CD8-positive, alpha-beta memory T cell (primary cell): ENCODE measurements around the gene GPR62. TPM values are rescaled to one million over a fixed set of nuclear protein-coding genes. Genes with fewer than 3 reads are reported as not detected.

Experiments used
- CTCF ChIA-PET: fragments of 350-600 bp; sonication (Branson Sonifier 250); formaldehyde crosslinking; loops from one replicate; lab custom pipeline; 2021; ENCODE audit warnings: antibody characterized with exemption; lab: Charles Lee
- POLR2A ChIA-PET: fragments of 350-600 bp; sonication (Branson Sonifier 250); formaldehyde crosslinking; loops from one replicate; lab custom pipeline; 2021; ENCODE audit warnings: antibody characterized with exemption; lab: Charles Lee
- DNase-seq, 5 donors: peaks; one replicate each; pipeline versions ENCODE4 v3.0.0 to v3.0.0-alpha.2; 2020 to 2022; ENCODE audit warnings: mixed read lengths in 1 of 5
- H3K27ac ChIP-seq: one replicate; pipeline ENCODE4 v1.7.0; 2013; ENCODE audit warnings: low read depth, mild to moderate bottlenecking, low read length, moderate library complexity
- H3K27me3 ChIP-seq: 2 replicates; pipeline ENCODE4 v1.7.0; 2013; ENCODE audit warnings: low read length, mild to moderate bottlenecking; ENCODE audit not compliant: insufficient read depth, poor library complexity, severe bottlenecking
- H3K36me3 ChIP-seq: 2 replicates; pipeline ENCODE4 v1.7.0; 2013; ENCODE audit warnings: mild to moderate bottlenecking, low read length, moderate library complexity; ENCODE audit not compliant: insufficient read depth
- H3K4me1 ChIP-seq: 2 replicates; pipeline ENCODE4 v1.7.0; 2013; ENCODE audit warnings: mild to moderate bottlenecking, low read length, moderate library complexity; ENCODE audit not compliant: insufficient read depth
- H3K4me3 ChIP-seq: 2 replicates; pipeline ENCODE4 v1.7.0; 2013; ENCODE audit warnings: mild to moderate bottlenecking, low read length
- H3K9me3 ChIP-seq: 2 replicates; pipeline ENCODE4 v1.7.0; 2013; ENCODE audit warnings: mild to moderate bottlenecking, low read length
- H3K27ac Mint-ChIP-seq, 8 donors: one replicate each; pipeline ENCODE4 v1.8.0; 2020 to 2021; ENCODE audit warnings: mixed read lengths in 8 of 8, mild to moderate bottlenecking in 6 of 8, inconsistent platforms in 3 of 8, moderate library complexity in 3 of 8
- H3K27me3 Mint-ChIP-seq, 2 donors: one replicate each; pipeline ENCODE4 v1.8.0; 2020 to 2021; ENCODE audit warnings: mixed read lengths in 2 of 2, mild to moderate bottlenecking in 1 of 2, moderate library complexity in 1 of 2
- H3K36me3 Mint-ChIP-seq, 3 donors: one replicate each; pipeline ENCODE4 v1.8.0; 2020 to 2021; ENCODE audit warnings: mixed read lengths in 3 of 3, inconsistent platforms in 1 of 3, mild to moderate bottlenecking in 1 of 3
- H3K4me1 Mint-ChIP-seq, 3 donors: one replicate each; pipeline ENCODE4 v1.8.0; 2020 to 2021; ENCODE audit warnings: mixed read lengths in 3 of 3, inconsistent platforms in 1 of 3, mild to moderate bottlenecking in 1 of 3
- H3K4me3 Mint-ChIP-seq, 7 donors: one replicate each; pipeline ENCODE4 v1.8.0; 2020 to 2021; ENCODE audit warnings: mixed read lengths in 7 of 7, mild to moderate bottlenecking in 6 of 7, moderate library complexity in 4 of 7, inconsistent platforms in 2 of 7
- H3K9me3 Mint-ChIP-seq, 5 donors: one replicate each; pipeline ENCODE4 v1.8.0; 2020 to 2022; ENCODE audit warnings: mixed read lengths in 5 of 5, mild to moderate bottlenecking in 3 of 5, moderate library complexity in 2 of 5, inconsistent platforms in 1 of 5
- polyA plus RNA-seq: library from polyadenylated mRNA; unstranded; fragments of 300-500 nt; fragmentation: Illumina TruSeq; gene quantifications from one replicate; pipeline ENCODE4 v1.2.3, GENCODE V29; 2021
- total RNA-seq, 2 experiments: library from RNA; stranded (reverse); gene quantifications; one replicate each; pipeline ENCODE4 v1.2.3, GENCODE V29; 2021

Gene GPR62
- total and polyA plus RNA-seq, 3 experiments from 2014 or later, result not detected

- no peak overlapping the region for H3K27ac ChIP-seq
- POLR2A ChIA-PET, result no interaction called here
- Mint-ChIP-seq H3K27me3 (peaks cover 0 to 2% of the 10 kb centered on the region in 2 donors), H3K9me3 (no peaks in the 10 kb centered on the region), H3K36me3 (peaks cover 0 to 8% (median 4%) of the 10 kb centered on the region in 3 donors), H3K4me3 (peak overlapping the region in 1 of 7 donors; percentile 19), H3K27ac (no peak overlapping the region), H3K4me1 (peaks cover 7 to 24% (median 9%) of the 10 kb centered on the region in 3 donors)
- peak in 1 of 5 donors; percentile 28 for DNase-seq
- no peak overlapping the region for H3K4me3 ChIP-seq
- H3K27me3 ChIP-seq, result no peaks in the 10 kb centered on the region
- peaks cover 15% of the 10 kb centered on the region for H3K4me1 ChIP-seq
- no peaks in the 10 kb centered on the region for H3K9me3 ChIP-seq
- H3K36me3 ChIP-seq, result no peaks in the 10 kb centered on the region
- CTCF ChIA-PET, result interaction anchor here (1.0 to 6.2 kb wide), 2 partner anchors 9 to 26 kb away, joined by 3 to 65 read pairs; partner anchors contain the start of genes ABHD14A, ABHD14B and GPR62
Measured at GRCh38 chr3:51945926-51946705, 9.1 kb upstream of the GPR62 start.

GRCh38 chr3:51946796-51947195 is 8.4 kb upstream of the GPR62 start:
- H3K27me3 Mint-ChIP-seq, result peaks cover 0 to 2% of the 10 kb centered on the region in 2 donors
- CTCF ChIA-PET, result interaction anchor here (6.2 kb wide), 1 partner anchor 26 kb away, joined by 65 read pairs; the partner anchor contains the start of genes ABHD14A and ABHD14B
- peak in 1 of 5 donors; percentile 22 for DNase-seq
- Histone ChIP-seq H3K27me3 (no peaks in the 10 kb centered on the region), H3K36me3 (no peaks in the 10 kb centered on the region), H3K27ac (no peak overlapping the region), H3K9me3 (no peaks in the 10 kb centered on the region), H3K4me3 (no peak overlapping the region), H3K4me1 (peaks cover 12% of the 10 kb centered on the region)
- no peak overlapping the region for H3K27ac Mint-ChIP-seq
- POLR2A ChIA-PET, result no interaction called here
- peaks cover 5 to 18% (median 6%) of the 10 kb centered on the region in 3 donors for H3K4me1 Mint-ChIP-seq
- H3K4me3 Mint-ChIP-seq, result no peak overlapping the region
- peaks cover 0 to 6% (median 4%) of the 10 kb centered on the region in 3 donors for H3K36me3 Mint-ChIP-seq
- H3K9me3 Mint-ChIP-seq, result no peaks in the 10 kb centered on the region

- peak in 1 of 5 donors; percentile 46 for DNase-seq
- H3K9me3 ChIP-seq, result no peaks in the 10 kb centered on the region
- H3K4me3 ChIP-seq, result no peak overlapping the region
- peaks cover 0 to 4% (median 4%) of the 10 kb centered on the region in 3 donors for H3K36me3 Mint-ChIP-seq
- no peaks in the 10 kb centered on the region for H3K9me3 Mint-ChIP-seq
- peaks cover 2 to 3% of the 10 kb centered on the region in 2 donors for H3K27me3 Mint-ChIP-seq
- H3K36me3 ChIP-seq, result no peaks in the 10 kb centered on the region
- H3K4me3 Mint-ChIP-seq, result no peak overlapping the region
- ChIA-PET CTCF (interaction anchor here (6.2 kb wide), 1 partner anchor 25 kb away, joined by 65 read pairs; the partner anchor contains the start of genes ABHD14A and ABHD14B), POLR2A (no interaction called here)
- peaks cover 12% of the 10 kb centered on the region for H3K4me1 ChIP-seq
- H3K4me1 Mint-ChIP-seq, result peaks cover 3 to 13% (median 6%) of the 10 kb centered on the region in 3 donors
- peak overlapping the region in 1 of 8 donors; percentile 22 for H3K27ac Mint-ChIP-seq
- no peaks in the 10 kb centered on the region for H3K27me3 ChIP-seq
- H3K27ac ChIP-seq, result no peak overlapping the region
Measured at GRCh38 chr3:51947215-51947900, 7.8 kb upstream of the GPR62 start.

GRCh38 chr3:51948016-51948580 is 7.1 kb upstream of the GPR62 start:
- Mint-ChIP-seq H3K4me1 (peaks cover 0 to 5% (median 0%) of the 10 kb centered on the region in 3 donors), H3K27ac (peak overlapping the region in 1 of 8 donors; percentile 42), H3K9me3 (no peaks in the 10 kb centered on the region), H3K36me3 (peaks cover 0 to 4% (median 4%) of the 10 kb centered on the region in 3 donors), H3K27me3 (peaks cover 2 to 5% of the 10 kb centered on the region in 2 donors), H3K4me3 (no peak overlapping the region)
- CTCF ChIA-PET, result interaction anchor here (0.7 kb wide), 1 partner anchor 20 kb away, joined by 3 read pairs; no protein-coding TSS in a partner anchor
- Histone ChIP-seq H3K36me3 (no peaks in the 10 kb centered on the region), H3K27me3 (no peaks in the 10 kb centered on the region), H3K27ac (no peak overlapping the region), H3K4me1 (peaks cover 4% of the 10 kb centered on the region), H3K9me3 (no peaks in the 10 kb centered on the region), H3K4me3 (no peak overlapping the region)
- peak in 1 of 5 donors; percentile 39 for DNase-seq
- POLR2A ChIA-PET, result interaction anchor here (0.5 kb wide), 1 partner anchor 448 kb away, joined by 7 read pairs; the partner anchor contains the start of gene DCAF1

GRCh38 chr3:51949121-51949520 is 6.1 kb upstream of the GPR62 start:
- H3K9me3 ChIP-seq, result no peaks in the 10 kb centered on the region
- H3K27me3 ChIP-seq, result no peaks in the 10 kb centered on the region
- peak in 1 of 5 donors; percentile 30 for DNase-seq
- no peaks in the 10 kb centered on the region for H3K36me3 ChIP-seq
- H3K4me1 ChIP-seq, result no peaks in the 10 kb centered on the region
- CTCF ChIA-PET, result interaction anchor here (1.1 kb wide), 1 partner anchor 24 kb away, joined by 3 read pairs; the partner anchor contains the start of gene ABHD14B
- H3K9me3 Mint-ChIP-seq, result no peaks in the 10 kb centered on the region
- POLR2A ChIA-PET, result no interaction called here
- no peak overlapping the region for H3K27ac ChIP-seq
- no peak overlapping the region for H3K4me3 Mint-ChIP-seq
- H3K27me3 Mint-ChIP-seq, result peaks cover 4 to 16% of the 10 kb centered on the region in 2 donors
- H3K36me3 Mint-ChIP-seq, result peaks cover 0 to 4% (median 4%) of the 10 kb centered on the region in 3 donors
- no peak overlapping the region for H3K4me3 ChIP-seq
- no peak overlapping the region for H3K27ac Mint-ChIP-seq
- H3K4me1 Mint-ChIP-seq, result peaks cover 0 to under 1% (median 0%) of the 10 kb centered on the region in 3 donors

GRCh38 chr3:51950899-51951298 is 4.3 kb upstream of the GPR62 start:
- Mint-ChIP-seq H3K27me3 (peaks cover 15 to 27% of the 10 kb centered on the region in 2 donors), H3K4me3 (no peak overlapping the region), H3K4me1 (peaks cover 0 to 3% (median 0%) of the 10 kb centered on the region in 3 donors), H3K9me3 (no peaks in the 10 kb centered on the region), H3K27ac (peak overlapping the region in 1 of 8 donors; percentile 21), H3K36me3 (peaks cover 0 to 4% (median 4%) of the 10 kb centered on the region in 3 donors)
- ChIA-PET CTCF (no interaction called here), POLR2A (no interaction called here)
- H3K27ac ChIP-seq, result no peak overlapping the region
- H3K36me3 ChIP-seq, result no peaks in the 10 kb centered on the region
- H3K27me3 ChIP-seq, result peaks cover 7% of the 10 kb centered on the region
- H3K4me3 ChIP-seq, result no peak overlapping the region
- H3K9me3 ChIP-seq, result no peaks in the 10 kb centered on the region
- DNase-seq, result peak in 1 of 5 donors; percentile 6
- H3K4me1 ChIP-seq, result no peaks in the 10 kb centered on the region

GRCh38 chr3:51953445-51953844 is 1.7 kb upstream of the GPR62 start:
- no peak overlapping the region for H3K27ac ChIP-seq
- no peaks in the 10 kb centered on the region for H3K9me3 ChIP-seq
- H3K9me3 Mint-ChIP-seq, result no peaks in the 10 kb centered on the region
- POLR2A ChIA-PET, result interaction anchor here (0.6 kb wide), 1 partner anchor 13 kb away, joined by 3 read pairs; no protein-coding TSS in a partner anchor
- H3K4me1 Mint-ChIP-seq, result peaks cover 5 to 9% (median 6%) of the 10 kb centered on the region in 3 donors
- no peak overlapping the region for H3K27ac Mint-ChIP-seq
- DNase-seq, result no peak
- peaks cover 6% of the 10 kb centered on the region for H3K4me1 ChIP-seq
- no peaks in the 10 kb centered on the region for H3K36me3 ChIP-seq
- H3K4me3 ChIP-seq, result no peak overlapping the region
- H3K27me3 Mint-ChIP-seq, result peaks cover 20 to 37% of the 10 kb centered on the region in 2 donors
- H3K36me3 Mint-ChIP-seq, result peaks cover 2 to 6% (median 5%) of the 10 kb centered on the region in 3 donors
- H3K27me3 ChIP-seq, result peaks cover 18% of the 10 kb centered on the region
- CTCF ChIA-PET, result interaction anchor here (1.1 to 3.0 kb wide), 4 partner anchors 11 to 30 kb away, joined by 3 to 13 read pairs (median 5); partner anchors contain the start of genes ABHD14A, ABHD14B, ACY1 and RRP9
- no peak overlapping the region for H3K4me3 Mint-ChIP-seq
